Measurements from ENCODE around the gene SPPL3.

GRCh38 chr12:120835657-120836056 lies 68.5 kb downstream of the SPPL3 start:
- no peak for TF ChIP-seq CTCF (tag by site-specific recombination; IDR thresholded peaks at IDR 0.05)
- TF ChIP-seq GLI2 (tag by site-specific recombination; IDR thresholded peaks at IDR 0.05; ENCODE audit: borderline replicate concordance, low read depth): no peak
- no peak for TF ChIP-seq ZBTB10 (tag by site-specific recombination; IDR thresholded peaks at IDR 0.05)
- TF ChIP-seq ZNF239 (tag by site-specific recombination; IDR thresholded peaks at IDR 0.05): no peak
- no peak for TF ChIP-seq ZNF639 (tag by site-specific recombination; IDR thresholded peaks at IDR 0.05)
- TF ChIP-seq YY1 (tag by site-specific recombination; IDR thresholded peaks at IDR 0.05): no peak
- TF ChIP-seq ZNF670 (tag by site-specific recombination; IDR thresholded peaks at IDR 0.05; ENCODE audit: low read depth): no peak
- TF ChIP-seq MYNN (tag by site-specific recombination; IDR thresholded peaks at IDR 0.05; ENCODE audit: borderline replicate concordance): no peak
- TF ChIP-seq ZBTB21 (tag by site-specific recombination; IDR thresholded peaks at IDR 0.05): no peak
- TF ChIP-seq ZBTB8A (tag by site-specific recombination; IDR thresholded peaks at IDR 0.05): no peak

Data from HEK293 (cell line).